ENCODE measurements around the gene C12orf42.

Gene C12orf42

DNA sequence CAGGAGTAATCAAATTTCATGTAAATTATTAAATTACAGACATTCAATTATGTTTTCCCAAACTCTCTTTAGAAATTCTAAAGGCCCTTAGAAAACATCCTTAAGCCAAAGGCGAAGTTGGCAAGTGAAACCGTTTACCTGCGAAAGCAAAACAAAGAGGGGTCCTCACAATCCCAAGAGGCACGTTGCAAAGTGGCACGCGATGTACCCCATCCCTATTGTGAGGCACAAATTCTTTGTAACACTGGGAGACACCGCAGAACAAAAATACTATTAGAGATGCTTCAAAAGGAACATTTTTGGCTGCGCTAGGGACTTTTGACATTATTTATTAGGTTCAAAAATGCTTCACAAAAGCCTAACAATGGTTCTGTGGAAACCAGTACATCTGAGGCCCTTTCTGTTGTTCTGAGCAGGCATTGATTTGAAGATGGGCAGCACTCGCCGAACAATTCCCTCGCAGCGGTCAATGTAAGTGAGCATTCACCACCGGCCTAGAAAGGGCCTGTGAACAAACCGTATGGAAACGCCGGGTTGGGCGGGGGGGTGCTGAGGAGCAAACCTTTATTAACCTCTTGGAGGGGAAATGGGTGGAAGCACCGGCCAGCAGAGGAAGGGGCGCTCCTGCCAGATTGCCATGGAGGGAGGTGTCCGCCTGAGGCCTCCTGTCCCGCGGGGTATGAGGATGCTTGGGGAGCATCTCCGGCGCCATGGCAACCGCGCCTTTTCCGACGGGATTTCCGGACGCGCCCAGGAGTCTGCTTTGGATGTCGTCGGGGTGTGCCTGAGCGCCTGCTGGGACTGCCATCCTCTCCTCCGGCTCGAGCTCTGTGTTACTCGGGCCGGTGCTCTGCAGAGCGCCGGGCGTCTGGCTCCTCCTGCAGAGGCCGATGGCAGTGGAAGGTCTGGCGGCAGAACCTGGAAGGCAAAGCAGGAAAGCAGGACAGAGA is 193.9 kb downstream of the C12orf42 start:
- Histone ChIP-seq H3K9me2 (replicated peaks; ENCODE audit: low read depth, low read length) (no peaks in the 10 kb centered on the region; the same call in 1 of the 2 replicates), H2AFZ (ENCODE audit: low read length) (no peak overlapping the region), H3K9ac (ENCODE audit: low read depth, low read length, poor library complexity, severe bottlenecking) (no peak overlapping the region), H3K36me3 (ENCODE audit: insufficient read depth, low read length) (no peaks in the 10 kb centered on the region), H3K4me2 (ENCODE audit: low read depth, low read length, poor library complexity, severe bottlenecking) (no peak overlapping the region), H3K4me1 (ENCODE audit: insufficient read depth, low read length, poor library complexity, severe bottlenecking) (no peaks in the 10 kb centered on the region), H3K79me2 (ENCODE audit: insufficient read depth, low read length) (no peaks in the 10 kb centered on the region), H3K9me3 (ENCODE audit: insufficient read depth, low read depth, low read length) (no peaks in the 10 kb centered on the region), H3K4me3 (ENCODE audit: low read length, poor library complexity, severe bottlenecking) (no peak overlapping the region), H4K20me1 (ENCODE audit: insufficient read depth, low read length, poor library complexity, severe bottlenecking) (no peaks in the 10 kb centered on the region), H3K27me3 (ENCODE audit: insufficient read depth, low read length, poor library complexity, severe bottlenecking) (no peaks in the 10 kb centered on the region), H3F3A (ENCODE audit: low read depth) (no peaks in the 10 kb centered on the region)
- TF ChIP-seq, protein P1, sequence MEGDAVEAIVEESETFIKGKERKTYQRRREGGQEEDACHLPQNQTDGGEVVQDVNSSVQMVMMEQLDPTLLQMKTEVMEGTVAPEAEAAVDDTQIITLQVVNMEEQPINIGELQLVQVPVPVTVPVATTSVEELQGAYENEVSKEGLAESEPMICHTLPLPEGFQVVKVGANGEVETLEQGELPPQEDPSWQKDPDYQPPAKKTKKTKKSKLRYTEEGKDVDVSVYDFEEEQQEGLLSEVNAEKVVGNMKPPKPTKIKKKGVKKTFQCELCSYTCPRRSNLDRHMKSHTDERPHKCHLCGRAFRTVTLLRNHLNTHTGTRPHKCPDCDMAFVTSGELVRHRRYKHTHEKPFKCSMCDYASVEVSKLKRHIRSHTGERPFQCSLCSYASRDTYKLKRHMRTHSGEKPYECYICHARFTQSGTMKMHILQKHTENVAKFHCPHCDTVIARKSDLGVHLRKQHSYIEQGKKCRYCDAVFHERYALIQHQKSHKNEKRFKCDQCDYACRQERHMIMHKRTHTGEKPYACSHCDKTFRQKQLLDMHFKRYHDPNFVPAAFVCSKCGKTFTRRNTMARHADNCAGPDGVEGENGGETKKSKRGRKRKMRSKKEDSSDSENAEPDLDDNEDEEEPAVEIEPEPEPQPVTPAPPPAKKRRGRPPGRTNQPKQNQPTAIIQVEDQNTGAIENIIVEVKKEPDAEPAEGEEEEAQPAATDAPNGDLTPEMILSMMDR (conservative IDR thresholded peaks at IDR 0.05; ENCODE audit: low read length), result no peak
- no peak for TF ChIP-seq EZH2phosphoT487 (IDR thresholded peaks at IDR 0.05; ENCODE audit: borderline replicate concordance)

DNA sequence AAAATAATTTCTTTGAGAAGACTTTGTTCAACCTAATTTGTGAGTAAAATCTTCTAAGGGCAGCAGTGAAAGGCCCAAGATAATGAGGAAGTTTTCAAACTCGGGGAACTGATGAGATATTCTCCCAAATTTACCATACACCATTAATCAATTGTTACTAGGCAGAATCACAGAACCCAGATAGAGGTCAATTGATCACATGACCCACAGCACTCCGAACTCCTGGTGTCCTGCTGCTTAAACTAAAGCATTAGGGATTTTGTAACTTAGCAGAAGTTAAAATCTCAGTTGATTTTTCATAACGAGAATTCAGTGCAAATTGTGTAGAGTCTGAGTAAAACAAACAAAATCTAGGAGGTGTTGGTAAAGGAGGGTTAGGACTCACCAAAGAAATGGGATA is 207.8 kb downstream of the C12orf42 start:
- H3K9ac ChIP-seq (ENCODE audit: low read depth, low read length, poor library complexity, severe bottlenecking), result no peak overlapping the region
- no peak overlapping the region for H3K4me2 ChIP-seq (ENCODE audit: low read depth, low read length, poor library complexity, severe bottlenecking)
- H3K27me3 ChIP-seq (ENCODE audit: insufficient read depth, low read length, poor library complexity, severe bottlenecking), result no peaks in the 10 kb centered on the region
- TF ChIP-seq EZH2phosphoT487 (IDR thresholded peaks at IDR 0.05; ENCODE audit: borderline replicate concordance), result no peak
- TF ChIP-seq, protein P1 (conservative IDR thresholded peaks at IDR 0.05; ENCODE audit: low read length), result no peak
- no peaks in the 10 kb centered on the region for H3F3A ChIP-seq (ENCODE audit: low read depth)
- H3K36me3 ChIP-seq (ENCODE audit: insufficient read depth, low read length), result no peaks in the 10 kb centered on the region
- no peaks in the 10 kb centered on the region; the same call in 1 of the 2 replicates for H3K9me3 ChIP-seq (ENCODE audit: insufficient read depth, low read depth, low read length)
- H2AFZ ChIP-seq (ENCODE audit: low read length), result no peak overlapping the region
- H3K9me2 ChIP-seq (replicated peaks; ENCODE audit: low read depth, low read length), result no peaks in the 10 kb centered on the region
- no peaks in the 10 kb centered on the region for H3K4me1 ChIP-seq (ENCODE audit: insufficient read depth, low read length, poor library complexity, severe bottlenecking)
- no peak overlapping the region for H3K4me3 ChIP-seq (ENCODE audit: low read length, poor library complexity, severe bottlenecking)
- no peaks in the 10 kb centered on the region for H4K20me1 ChIP-seq (ENCODE audit: insufficient read depth, low read length, poor library complexity, severe bottlenecking)
- H3K79me2 ChIP-seq (ENCODE audit: insufficient read depth, low read length), result no peaks in the 10 kb centered on the region

DNA sequence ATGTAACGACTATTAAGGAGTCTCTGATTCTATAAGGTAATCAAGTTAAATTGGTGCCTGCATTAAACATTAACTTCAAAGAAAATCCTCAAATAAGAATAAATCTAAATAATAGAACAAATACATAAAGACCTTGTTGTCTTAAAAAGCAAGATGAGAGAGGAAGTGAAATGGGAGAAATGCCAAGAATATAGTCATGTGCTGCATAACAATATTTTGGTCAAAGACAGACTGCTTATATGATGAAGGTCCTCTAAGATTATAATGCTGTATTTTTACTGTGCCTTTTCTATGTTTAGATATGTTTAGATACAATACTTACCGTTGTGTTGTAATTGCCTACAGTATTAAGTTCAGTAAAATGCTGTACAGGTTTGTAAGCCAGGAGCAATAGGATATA is 213.6 kb downstream of the C12orf42 start:
- H3K9me3 ChIP-seq (ENCODE audit: insufficient read depth, low read depth, low read length), result no peaks in the 10 kb centered on the region
- no peak for TF ChIP-seq EZH2phosphoT487 (IDR thresholded peaks at IDR 0.05; ENCODE audit: borderline replicate concordance)
- TF ChIP-seq, protein P1 (conservative IDR thresholded peaks at IDR 0.05; ENCODE audit: low read length), result no peak
- H3K4me2 ChIP-seq (ENCODE audit: low read depth, low read length, poor library complexity, severe bottlenecking), result no peak overlapping the region
- H4K20me1 ChIP-seq (ENCODE audit: insufficient read depth, low read length, poor library complexity, severe bottlenecking), result no peaks in the 10 kb centered on the region
- no peak overlapping the region for H3K9ac ChIP-seq (ENCODE audit: low read depth, low read length, poor library complexity, severe bottlenecking)
- no peaks in the 10 kb centered on the region for H3K9me2 ChIP-seq (replicated peaks; ENCODE audit: low read depth, low read length)
- H3K4me1 ChIP-seq (ENCODE audit: insufficient read depth, low read length, poor library complexity, severe bottlenecking), result no peaks in the 10 kb centered on the region
- no peaks in the 10 kb centered on the region for H3K36me3 ChIP-seq (ENCODE audit: insufficient read depth, low read length)
- no peak overlapping the region for H2AFZ ChIP-seq (ENCODE audit: low read length)
- no peaks in the 10 kb centered on the region for H3F3A ChIP-seq (ENCODE audit: low read depth)
- no peaks in the 10 kb centered on the region for H3K79me2 ChIP-seq (ENCODE audit: insufficient read depth, low read length)
- H3K27me3 ChIP-seq (ENCODE audit: insufficient read depth, low read length, poor library complexity, severe bottlenecking), result no peaks in the 10 kb centered on the region
- H3K4me3 ChIP-seq (ENCODE audit: low read length, poor library complexity, severe bottlenecking), result no peak overlapping the region

Measured in Loucy (cell line).